Measurements from ENCODE around the gene DMD. TPM values are rescaled to one million over a fixed set of nuclear protein-coding genes. Genes with fewer than 3 reads are reported as not detected.
A peak's percentile ranks its signal among the peaks of the same experiment; 100 is the strongest.
"Not testable (repeated sequence)": the region's sequence is repeated elsewhere in the genome, so short reads cannot be mapped to it uniquely, and the experiment has no call there.

DMD gene
- total RNA-seq, 2 experiments from 2014 or later: 0.27 to 0.49 TPM

GRCh38 chrX:32533848-32534247 is 677.5 kb downstream of the DMD start:
- intact Hi-C loops (cut with micrococcal nuclease): no loop called here
- no peak for DNase-seq
- CTCF ChIA-PET: no interaction called here

GRCh38 chrX:32532262-32532661 is 679.1 kb downstream of the DMD start:
- ChIA-PET CTCF (no interaction called here), POLR2A (no interaction called here)
- H3K4me1 Mint-ChIP-seq (ENCODE audit: low read depth): no peaks in the 10 kb centered on the region
- ATAC-seq: no peak
- no peaks in the 10 kb centered on the region for H3K9me3 Mint-ChIP-seq
- intact Hi-C loops (cut with micrococcal nuclease): no loop called here
- TF ChIP-seq CTCF (IDR thresholded peaks at IDR 0.05): no peak
- no peaks in the 10 kb centered on the region for H3K27me3 Mint-ChIP-seq
- H3K4me3 Mint-ChIP-seq: no peak overlapping the region
- DNase-seq: no peak
- no peaks in the 10 kb centered on the region for H3K36me3 Mint-ChIP-seq (ENCODE audit: low read depth)
- no peak overlapping the region for H3K27ac Mint-ChIP-seq

More at GRCh38 chrX:32533848-32534247, 677.5 kb downstream of the DMD start:
- Mint-ChIP-seq H3K4me3 (no peak overlapping the region), H3K9me3 (no peaks in the 10 kb centered on the region), H3K4me1 (ENCODE audit: low read depth) (no peaks in the 10 kb centered on the region), H3K27me3 (no peaks in the 10 kb centered on the region), H3K27ac (no peak overlapping the region), H3K36me3 (ENCODE audit: low read depth) (no peaks in the 10 kb centered on the region)
- ATAC-seq: no peak
- TF ChIP-seq CTCF (IDR thresholded peaks at IDR 0.05): no peak
- POLR2A ChIA-PET: no interaction called here

GRCh38 chrX:32530802-32531403 is 680.4 kb downstream of the DMD start:
- DNase-seq: peak; percentile 35
- ChIA-PET POLR2A (no interaction called here), CTCF (interaction anchor here (0.7 to 1.2 kb wide), 2 partner anchors 94 to 123 kb away, joined by 3 to 5 read pairs; no protein-coding TSS in a partner anchor)
- TF ChIP-seq CTCF (IDR thresholded peaks at IDR 0.05): peak; percentile 35
- no peak for ATAC-seq
- Mint-ChIP-seq H3K4me1 (ENCODE audit: low read depth) (no peaks in the 10 kb centered on the region), H3K36me3 (ENCODE audit: low read depth) (no peaks in the 10 kb centered on the region), H3K27ac (no peak overlapping the region), H3K4me3 (no peak overlapping the region), H3K27me3 (no peaks in the 10 kb centered on the region), H3K9me3 (no peaks in the 10 kb centered on the region)
- intact Hi-C loops (cut with micrococcal nuclease): no loop called here

DNA sequence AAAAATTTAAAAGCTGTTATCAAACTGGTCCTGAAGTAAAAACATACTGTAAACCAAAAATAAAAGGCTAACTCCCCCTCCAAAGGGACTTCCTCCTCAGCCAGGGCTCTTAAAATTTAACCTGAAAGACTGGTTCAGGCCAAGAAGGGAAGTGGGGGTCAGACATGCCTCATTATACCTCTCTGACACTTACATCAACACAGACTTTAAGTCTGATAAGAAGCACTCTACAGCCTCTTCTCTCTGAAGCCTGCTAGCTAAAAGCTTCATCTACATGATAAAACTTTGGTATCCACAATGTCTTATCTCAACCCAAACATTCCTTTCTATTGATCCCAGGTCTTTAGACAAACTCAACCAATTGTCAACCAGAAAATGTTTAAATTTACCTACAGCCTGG is 682.9 kb downstream of the DMD start:
- H3K9me3 Mint-ChIP-seq; H3K27ac Mint-ChIP-seq; POLR2A ChIA-PET; H3K4me3 Mint-ChIP-seq; H3K36me3 Mint-ChIP-seq (ENCODE audit: low read depth); DNase-seq; H3K27me3 Mint-ChIP-seq; intact Hi-C loops (cut with micrococcal nuclease); H3K4me1 Mint-ChIP-seq (ENCODE audit: low read depth); ATAC-seq: not testable (repeated sequence)
- CTCF ChIA-PET: interaction anchor here (0.7 kb wide), 1 partner anchor 49 kb away, joined by 3 read pairs; no protein-coding TSS in a partner anchor

DNA sequence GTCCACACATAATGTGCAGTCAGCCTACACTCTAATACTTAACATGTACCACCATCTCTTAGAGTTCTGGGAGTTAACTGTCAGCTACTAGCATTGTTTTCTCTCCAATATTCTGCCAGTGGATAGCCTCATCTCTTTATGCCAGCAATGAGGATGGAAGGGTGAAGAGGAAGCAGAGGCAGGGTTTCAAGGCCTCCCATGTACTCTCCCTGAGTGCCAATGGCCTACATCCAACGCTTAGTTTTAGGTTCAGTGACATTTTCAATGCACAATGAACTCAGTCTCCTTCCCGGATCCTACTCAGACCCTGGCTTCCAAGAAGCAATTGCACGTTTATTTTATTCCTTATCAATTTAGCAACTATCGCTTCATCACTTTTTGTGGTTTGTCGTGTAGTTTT is 686.1 kb downstream of the DMD start:
- intact Hi-C loops (cut with micrococcal nuclease): no loop called here

More for the DNA sequence above, 686.1 kb downstream of the DMD start:
- no peak overlapping the region for H3K27ac Mint-ChIP-seq
- ChIA-PET POLR2A (no interaction called here), CTCF (no interaction called here)
- no peaks in the 10 kb centered on the region for H3K36me3 Mint-ChIP-seq (ENCODE audit: low read depth)
- no peak for TF ChIP-seq CTCF (IDR thresholded peaks at IDR 0.05)
- H3K4me3 Mint-ChIP-seq: no peak overlapping the region
- H3K4me1 Mint-ChIP-seq (ENCODE audit: low read depth): no peaks in the 10 kb centered on the region
- DNase-seq (no peak), ATAC-seq (no peak)
- no peaks in the 10 kb centered on the region for H3K27me3 Mint-ChIP-seq
- no peaks in the 10 kb centered on the region for H3K9me3 Mint-ChIP-seq
